Astrocyte (in vitro differentiated cells and primary cell): ENCODE data around the gene XRCC5. TPM values are rescaled to one million over a fixed set of nuclear protein-coding genes. Genes with fewer than 3 reads are reported as not detected.

Experiments used
- DNase-seq: peaks from one replicate; pipeline ENCODE4 v3.0.0-alpha.2; 2010; ENCODE audit warnings: low read depth
- FAIRE-seq: peaks from 2 replicates; lab custom pipeline; 2011; peaks lifted over from hg19 to GRCh38; lab: Jason Lieb, UNC
- H2AFZ ChIP-seq: 2 replicates; pipeline ENCODE4 v1.6.0; 2012; ENCODE audit warnings: low read depth, low read length, inconsistent platforms
- H3K27ac ChIP-seq: 2 replicates; pipeline ENCODE4 v1.5.1; 2011; ENCODE audit warnings: low read depth, low read length, inconsistent platforms
- H3K27me3 ChIP-seq: 2 replicates; pipeline ENCODE4 v1.6.0; 2011; ENCODE audit warnings: low read length, inconsistent platforms; ENCODE audit not compliant: insufficient read depth
- H3K36me3 ChIP-seq: 2 replicates; pipeline ENCODE4 v1.5.1; 2011; ENCODE audit warnings: low read length, inconsistent platforms; ENCODE audit not compliant: insufficient read depth
- H3K4me1 ChIP-seq: 2 replicates; pipeline ENCODE4 v1.5.1; 2011; ENCODE audit warnings: low read length, inconsistent platforms; ENCODE audit not compliant: insufficient read depth
- H3K4me2 ChIP-seq: 2 replicates; pipeline ENCODE4 v1.6.0; 2012; ENCODE audit warnings: low read length, inconsistent platforms
- H3K4me3 ChIP-seq: 2 replicates; pipeline ENCODE4 v1.5.1; 2011; ENCODE audit warnings: low read depth, mild to moderate bottlenecking, low read length, inconsistent platforms; ENCODE audit not compliant: insufficient read depth
- H3K79me2 ChIP-seq: 2 replicates; pipeline ENCODE4 v1.6.0; 2012; ENCODE audit warnings: mild to moderate bottlenecking, low read length, inconsistent platforms; ENCODE audit not compliant: insufficient read depth
- H3K9ac ChIP-seq: 2 replicates; pipeline ENCODE4 v1.6.0; 2012; ENCODE audit warnings: mild to moderate bottlenecking, low read length, inconsistent platforms
- H3K9me3 ChIP-seq: 2 replicates; pipeline ENCODE4 v1.5.1; 2012; ENCODE audit warnings: low read depth, mild to moderate bottlenecking, low read length, inconsistent platforms; ENCODE audit not compliant: insufficient read depth
- H4K20me1 ChIP-seq: 2 replicates; pipeline ENCODE4 v1.6.0; 2012; ENCODE audit warnings: low read length, inconsistent platforms; ENCODE audit not compliant: insufficient read depth
- H3K27ac Mint-ChIP-seq: one replicate; pipeline ENCODE4 v1.8.0; 2021; ENCODE audit warnings: mild to moderate bottlenecking, mixed read lengths; ENCODE audit not compliant: unreplicated experiment
- H3K27me3 Mint-ChIP-seq: one replicate; pipeline ENCODE4 v1.8.0; 2021; ENCODE audit warnings: low read depth, mixed read lengths; ENCODE audit not compliant: unreplicated experiment
- H3K36me3 Mint-ChIP-seq: one replicate; pipeline ENCODE4 v1.8.0; 2021; ENCODE audit warnings: low read depth, mixed read lengths; ENCODE audit not compliant: unreplicated experiment
- H3K4me1 Mint-ChIP-seq: one replicate; pipeline ENCODE4 v1.8.0; 2021; ENCODE audit warnings: low read depth, mixed read lengths; ENCODE audit not compliant: unreplicated experiment
- H3K4me3 Mint-ChIP-seq: one replicate; pipeline ENCODE4 v1.8.0; 2021; ENCODE audit warnings: mild to moderate bottlenecking, moderate library complexity, mixed read lengths; ENCODE audit not compliant: unreplicated experiment
- H3K9me3 Mint-ChIP-seq: one replicate; pipeline ENCODE4 v1.8.0; 2021; ENCODE audit warnings: mild to moderate bottlenecking, mixed read lengths; ENCODE audit not compliant: unreplicated experiment
- CTCF ChIP-seq: IDR thresholded peaks from 2 replicates; pipeline ENCODE4 v1.5.1; 2011; ENCODE audit warnings: low read depth, mild to moderate bottlenecking, inconsistent platforms, low read length, moderate library complexity; ENCODE audit not compliant: insufficient read depth
- EZH2 ChIP-seq: IDR thresholded peaks from 2 replicates; pipeline ENCODE4 v1.6.1; 2012; ENCODE audit warnings: mild to moderate bottlenecking, low read length, inconsistent platforms; ENCODE audit not compliant: insufficient read depth
- total RNA-seq: library from RNA; stranded (reverse); gene quantifications from 2 replicates; pipeline ENCODE4 v1.2.1, GENCODE V29; 2021

XRCC5 gene
- total RNA-seq, 1 donor from 2014 or later, result 249 TPM

GRCh38 chr2:216082805-216083204 is 26.3 kb upstream of the XRCC5 start:
- H3K27ac ChIP-seq, result no peak overlapping the region

DNA sequence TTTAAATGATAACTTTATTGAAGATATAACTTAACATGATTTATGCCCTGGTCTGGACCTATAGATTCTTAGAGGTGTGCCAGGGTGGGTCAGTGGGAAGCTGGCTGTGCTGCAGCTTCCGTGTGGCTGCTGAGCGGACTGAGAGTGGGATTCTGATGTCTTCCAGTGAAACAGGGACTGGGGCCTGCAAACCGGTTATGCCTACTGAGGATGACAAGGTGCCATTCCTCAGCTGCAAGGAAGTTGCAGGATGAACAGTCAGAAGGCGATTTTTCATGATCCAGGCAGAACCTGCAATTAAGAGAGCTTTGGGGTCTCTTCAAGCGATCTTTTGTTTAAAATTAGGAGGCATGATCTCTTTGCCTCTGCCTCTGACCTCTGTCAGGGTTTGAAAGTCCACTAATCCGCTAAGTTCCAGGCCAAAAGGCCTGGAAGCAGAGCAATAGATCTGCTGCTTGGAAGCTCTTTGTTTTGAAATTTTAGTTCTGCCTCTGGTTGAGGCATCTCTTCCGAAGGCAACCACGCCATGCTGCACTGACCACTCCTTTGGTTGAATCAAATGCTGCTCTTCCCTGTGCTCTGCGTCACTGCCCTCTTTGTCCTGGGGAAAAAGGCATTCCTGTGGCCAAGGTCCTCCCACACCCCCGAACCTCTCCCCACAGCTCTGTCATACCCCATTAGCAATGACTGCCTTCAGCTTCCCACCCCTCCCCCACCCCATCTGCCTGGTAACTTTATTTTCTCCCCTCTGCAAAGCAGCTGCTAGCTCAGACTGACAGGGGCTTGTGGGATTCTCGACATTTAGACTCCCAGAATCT is 25.5 kb upstream of the XRCC5 start:
- Histone ChIP-seq H3K4me1 (peaks cover 31% of the 10 kb centered on the region), H3K27ac (peak overlapping the region; percentile 85), H3K9me3 (no peaks in the 10 kb centered on the region), H3K36me3 (no peaks in the 10 kb centered on the region), H4K20me1 (no peaks in the 10 kb centered on the region), H3K4me2 (peak overlapping the region; percentile 95), H3K79me2 (no peaks in the 10 kb centered on the region), H2AFZ (peak overlapping the region; percentile 43), H3K4me3 (peak overlapping the region; percentile 26), H3K27me3 (no peaks in the 10 kb centered on the region), H3K9ac (peak overlapping the region; percentile 71)
- no peaks in the 10 kb centered on the region for H3K27me3 Mint-ChIP-seq
- H3K36me3 Mint-ChIP-seq, result peaks cover 1% of the 10 kb centered on the region
- DNase-seq (peak; percentile 97), FAIRE-seq (no peak)
- TF ChIP-seq CTCF, result no peak
- TF ChIP-seq EZH2, result no peak
- peak overlapping the region; percentile 97 for H3K4me3 Mint-ChIP-seq
- H3K4me1 Mint-ChIP-seq, result peaks cover 38% of the 10 kb centered on the region
- H3K27ac Mint-ChIP-seq, result peak overlapping the region; percentile 63
- H3K9me3 Mint-ChIP-seq, result no peaks in the 10 kb centered on the region

More at GRCh38 chr2:216082805-216083204, 26.3 kb upstream of the XRCC5 start:
- Mint-ChIP-seq H3K36me3 (no peaks in the 10 kb centered on the region), H3K9me3 (no peaks in the 10 kb centered on the region), H3K4me1 (peaks cover 38% of the 10 kb centered on the region), H3K4me3 (peak overlapping the region; percentile 97), H3K27me3 (no peaks in the 10 kb centered on the region), H3K27ac (peak overlapping the region; percentile 63)
- TF ChIP-seq CTCF (no peak), EZH2 (no peak)
- Histone ChIP-seq H3K9me3 (no peaks in the 10 kb centered on the region), H3K9ac (no peak overlapping the region), H3K79me2 (no peaks in the 10 kb centered on the region), H3K4me1 (peaks cover 31% of the 10 kb centered on the region), H4K20me1 (no peaks in the 10 kb centered on the region), H3K36me3 (no peaks in the 10 kb centered on the region), H2AFZ (no peak overlapping the region), H3K27me3 (no peaks in the 10 kb centered on the region), H3K4me2 (peak overlapping the region; percentile 95), H3K4me3 (peak overlapping the region; percentile 80)
- FAIRE-seq (no peak), DNase-seq (peak; percentile 29)

DNA sequence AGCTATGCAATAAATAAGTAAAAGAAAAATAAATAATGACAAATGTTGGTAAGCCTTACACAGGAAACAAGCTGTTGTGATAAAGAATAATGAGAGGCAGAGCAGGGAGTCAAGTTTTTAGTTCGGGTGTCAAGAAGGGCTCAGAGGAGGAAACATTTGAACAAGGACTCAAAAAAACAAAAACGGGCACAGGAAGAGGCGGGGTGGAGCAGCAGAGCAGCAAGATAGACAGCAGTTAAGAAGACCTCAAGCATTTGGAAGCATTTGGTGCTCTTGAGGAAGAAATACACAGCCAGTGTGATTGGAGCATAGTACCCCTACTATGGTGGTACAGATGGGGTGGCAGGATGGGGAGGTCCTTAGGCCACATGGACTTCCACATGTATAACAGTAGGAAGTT is 24.6 kb upstream of the XRCC5 start:
- no peaks in the 10 kb centered on the region for H4K20me1 ChIP-seq
- H2AFZ ChIP-seq, result peak overlapping the region; percentile 35
- H3K27ac ChIP-seq, result peak overlapping the region; percentile 85
- H3K9me3 ChIP-seq, result no peaks in the 10 kb centered on the region
- H3K4me3 ChIP-seq, result peak overlapping the region; percentile 26
- peak overlapping the region; percentile 95 for H3K4me2 ChIP-seq
- TF ChIP-seq CTCF (no peak), EZH2 (no peak)
- H3K27me3 ChIP-seq, result no peaks in the 10 kb centered on the region
- H3K36me3 ChIP-seq, result no peaks in the 10 kb centered on the region
- peak overlapping the region; percentile 97 for H3K4me3 Mint-ChIP-seq
- no peaks in the 10 kb centered on the region for H3K27me3 Mint-ChIP-seq
- peaks cover 4% of the 10 kb centered on the region for H3K36me3 Mint-ChIP-seq
- H3K9ac ChIP-seq, result peak overlapping the region; percentile 71
- no peaks in the 10 kb centered on the region for H3K79me2 ChIP-seq
- H3K9me3 Mint-ChIP-seq, result peaks cover 2% of the 10 kb centered on the region
- H3K4me1 ChIP-seq, result peaks cover 31% of the 10 kb centered on the region
- peak overlapping the region; percentile 63 for H3K27ac Mint-ChIP-seq
- FAIRE-seq (no peak), DNase-seq (no peak)
- H3K4me1 Mint-ChIP-seq, result peaks cover 38% of the 10 kb centered on the region
